Kidney epithelial cell (primary cell): Measurements from ENCODE around the gene VGF. TPM values are rescaled to one million over a fixed set of nuclear protein-coding genes. Genes with fewer than 3 reads are reported as not detected.

Experiments used
- DNase-seq: peaks from one replicate; pipeline ENCODE4 v3.0.0-alpha.2; 2010; ENCODE audit warnings: low read depth
- H3K27me3 ChIP-seq: 2 replicates; pipeline ENCODE4 v1.6.0; 2011; ENCODE audit warnings: low read length; ENCODE audit not compliant: control insufficient read depth, insufficient read depth
- H3K36me3 ChIP-seq: 2 replicates; pipeline ENCODE4 v1.5.1; 2011; ENCODE audit warnings: low read length; ENCODE audit not compliant: control insufficient read depth, insufficient read depth
- H3K4me3 ChIP-seq: 2 replicates; pipeline ENCODE4 v1.5.1; 2011; ENCODE audit warnings: low read depth, mild to moderate bottlenecking, control low read depth, low read length
- CTCF ChIP-seq: IDR thresholded peaks from 2 replicates; pipeline ENCODE4 v1.5.1; 2011; ENCODE audit warnings: mild to moderate bottlenecking, moderate library complexity, low read length, control low read depth, inconsistent platforms; ENCODE audit not compliant: insufficient read depth, poor library complexity, severe bottlenecking
- total RNA-seq: library from RNA; depleted of rRNA; stranded (reverse); fragments of >200 nt; gene quantifications from 2 replicates; pipeline ENCODE4 v1.2.3, GENCODE V29; 2015

VGF gene
- total RNA-seq, 1 donor from 2014 or later, result 17.8 TPM

- no peak overlapping the region for H3K4me3 ChIP-seq
- no peak for DNase-seq
- peaks cover 70% of the 10 kb centered on the region for H3K27me3 ChIP-seq
- no peaks in the 10 kb centered on the region for H3K36me3 ChIP-seq
- TF ChIP-seq CTCF, result peak; percentile 91
These were observed 4.6 kb upstream of the VGF start for GRCh38 chr7:101169838-101170551.

- H3K4me3 ChIP-seq, result no peak overlapping the region
- no peak for DNase-seq
These were observed 3.9 kb upstream of the VGF start for GRCh38 chr7:101169110-101169837.

DNA sequence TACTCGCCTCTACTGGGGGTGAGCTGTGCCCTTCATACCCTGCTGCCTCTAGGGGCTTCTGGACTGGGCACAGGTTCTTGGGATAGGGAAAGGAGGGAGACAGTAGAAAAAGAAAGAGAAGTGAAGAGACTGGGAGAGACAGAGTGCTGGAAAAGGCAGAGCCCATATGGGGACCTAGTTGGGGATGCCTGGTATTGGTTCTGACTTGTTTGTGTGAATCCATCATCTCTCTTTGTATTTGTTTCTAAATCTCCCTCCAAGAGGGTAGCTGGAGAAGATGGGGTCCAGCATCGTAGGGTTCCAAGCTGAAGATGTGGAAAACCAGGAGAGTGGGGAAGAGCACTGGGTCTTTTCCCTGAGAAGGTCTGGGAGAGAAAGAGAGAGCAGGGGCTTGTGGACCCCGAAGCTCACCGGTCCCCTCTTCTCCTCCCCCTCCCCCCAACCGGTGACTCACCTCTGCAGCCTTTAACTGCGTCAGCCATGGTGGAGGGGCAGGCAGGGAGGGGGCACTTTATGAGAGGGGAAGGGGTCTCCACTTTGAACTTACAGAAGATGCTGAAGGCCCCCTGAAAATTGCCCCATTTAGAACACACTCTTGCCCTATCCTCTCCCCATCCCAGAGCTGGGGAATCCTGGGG, 3.2 kb upstream of the VGF start:
- Histone ChIP-seq H3K36me3 (no peaks in the 10 kb centered on the region), H3K4me3 (no peak overlapping the region), H3K27me3 (peaks cover 68% of the 10 kb centered on the region)
- no peak for DNase-seq
- TF ChIP-seq CTCF, result no peak

More at GRCh38 chr7:101169110-101169837, 3.9 kb upstream of the VGF start:
- no peaks in the 10 kb centered on the region for H3K36me3 ChIP-seq
- H3K27me3 ChIP-seq, result peaks cover 71% of the 10 kb centered on the region
- TF ChIP-seq CTCF, result no peak

DNA sequence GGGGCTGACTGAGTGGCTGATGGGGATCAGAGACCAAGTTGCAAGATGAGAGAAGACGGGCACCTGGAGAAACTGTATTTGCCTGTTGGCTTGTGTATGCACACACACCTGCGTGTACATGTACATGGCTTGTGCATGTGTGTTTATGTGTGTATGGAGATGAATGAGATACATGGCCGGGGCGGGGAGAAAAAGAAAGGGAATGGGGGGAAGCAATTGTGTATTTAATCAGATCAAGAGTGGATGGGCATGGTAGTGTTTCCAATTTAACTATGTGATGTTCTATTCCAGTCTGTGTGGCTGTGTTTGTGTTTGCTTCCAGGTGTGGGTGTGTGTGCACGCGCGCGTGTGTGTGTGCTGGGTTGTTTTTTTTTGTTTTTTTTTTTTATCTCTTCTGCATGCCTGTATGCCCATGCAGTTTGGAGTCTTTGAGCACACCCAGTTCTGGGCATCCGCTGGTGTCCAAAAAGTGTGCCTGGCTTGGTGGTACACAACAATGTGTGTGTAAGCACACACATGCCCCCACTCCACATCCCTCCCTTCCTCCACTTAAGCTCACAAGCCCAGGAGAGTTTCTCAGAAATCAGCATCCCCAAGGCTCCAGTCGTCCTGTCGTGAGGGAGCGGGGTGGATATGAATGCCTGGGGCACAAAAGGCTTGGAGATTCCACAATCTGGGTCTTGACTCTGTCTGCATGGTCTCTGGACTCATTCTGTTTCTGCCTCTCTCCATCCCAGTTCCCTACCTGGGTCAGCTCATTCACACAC, 2.5 kb upstream of the VGF start:
- H3K36me3 ChIP-seq, result no peaks in the 10 kb centered on the region
- no peak for DNase-seq
- no peak for TF ChIP-seq CTCF
- H3K4me3 ChIP-seq, result no peak overlapping the region
- peaks cover 64% of the 10 kb centered on the region for H3K27me3 ChIP-seq

DNA sequence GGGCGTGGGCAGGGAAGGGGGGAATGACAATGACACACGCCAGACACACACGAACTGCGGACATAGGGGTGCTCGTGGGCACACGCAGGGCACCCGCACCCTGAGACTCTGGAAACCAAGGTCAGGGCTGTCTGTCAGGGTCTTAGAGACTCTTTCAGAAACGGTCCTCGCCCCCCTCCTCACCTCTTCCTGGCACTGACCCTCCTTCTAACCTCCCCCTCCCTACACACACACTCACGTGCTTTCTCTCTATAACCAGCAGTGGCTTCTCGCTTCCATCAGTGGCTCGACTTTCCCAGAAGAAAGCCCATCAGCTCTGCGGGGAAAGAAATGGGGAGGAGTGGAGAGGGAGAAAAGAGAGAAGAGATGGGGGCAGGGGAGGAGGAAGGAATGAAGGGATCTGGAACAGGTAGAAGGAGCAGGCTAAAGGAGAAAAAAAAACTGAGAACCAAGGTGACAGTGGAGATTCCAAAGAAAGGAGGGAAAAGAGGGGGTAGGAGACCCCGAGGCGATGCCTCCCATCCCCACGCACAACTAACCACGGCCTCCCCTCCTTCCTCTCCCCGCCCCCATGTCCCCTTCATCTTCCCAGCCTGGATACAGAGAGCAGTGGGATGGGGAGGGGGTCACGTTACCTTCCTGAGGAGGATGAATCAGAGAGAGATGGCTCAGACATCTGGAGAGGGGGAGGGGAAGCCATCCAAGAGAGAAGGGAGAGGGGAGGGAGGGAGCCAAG, 1.7 kb upstream of the VGF start:
- no peak for DNase-seq

More for the DNA sequence above, 1.7 kb upstream of the VGF start:
- Histone ChIP-seq H3K36me3 (no peaks in the 10 kb centered on the region), H3K4me3 (no peak overlapping the region), H3K27me3 (peaks cover 57% of the 10 kb centered on the region)
- TF ChIP-seq CTCF, result no peak
